ES-I3 (cell line): Measurements from ENCODE around the gene CALY.

Source experiments
- H3K36me3 ChIP-seq: 2 replicates; pipeline ENCODE4 v1.6.1; 2013; ENCODE audit warnings: mild to moderate bottlenecking, low read length, control low read depth, moderate library complexity; ENCODE audit not compliant: insufficient read depth
- H3K4me1 ChIP-seq: 2 replicates; pipeline ENCODE4 v1.6.1; 2013; ENCODE audit warnings: mild to moderate bottlenecking, control low read depth, low read length; ENCODE audit not compliant: insufficient read depth
- H3K9ac ChIP-seq: 2 replicates; pipeline ENCODE4 v1.6.1; 2013; ENCODE audit warnings: low read depth, mild to moderate bottlenecking, low read length, moderate library complexity
- H3K9me3 ChIP-seq: 2 replicates; pipeline ENCODE4 v1.6.1; 2013; ENCODE audit warnings: mild to moderate bottlenecking, low read length, moderate library complexity; ENCODE audit not compliant: control insufficient read depth, insufficient read depth

Gene CALY

GRCh38 chr10:133350283-133350949 is 13.7 kb upstream of the CALY start:
- H3K9ac ChIP-seq, result no peak overlapping the region
- H3K4me1 ChIP-seq, result peaks cover 3% of the 10 kb centered on the region; the same call in 1 of the 2 replicates
- no peaks in the 10 kb centered on the region for H3K36me3 ChIP-seq
- H3K9me3 ChIP-seq, result no peaks in the 10 kb centered on the region

- Histone ChIP-seq H3K9me3 (no peaks in the 10 kb centered on the region), H3K36me3 (no peaks in the 10 kb centered on the region), H3K4me1 (peaks cover 3% of the 10 kb centered on the region; the same call in 1 of the 2 replicates), H3K9ac (no peak overlapping the region)
Measured at GRCh38 chr10:133349577-133350011, 12.9 kb upstream of the CALY start.

- H3K9ac ChIP-seq, result no peak overlapping the region
- H3K4me1 ChIP-seq, result peaks cover 3% of the 10 kb centered on the region; the same call in 1 of the 2 replicates
- H3K36me3 ChIP-seq, result no peaks in the 10 kb centered on the region
- no peaks in the 10 kb centered on the region for H3K9me3 ChIP-seq
Measured at GRCh38 chr10:133349160-133349568, 12.5 kb upstream of the CALY start.

GRCh38 chr10:133347710-133348517 is 11.2 kb upstream of the CALY start:
- Histone ChIP-seq H3K9ac (no peak overlapping the region), H3K9me3 (no peaks in the 10 kb centered on the region), H3K4me1 (peaks cover 11% of the 10 kb centered on the region), H3K36me3 (no peaks in the 10 kb centered on the region)

- Histone ChIP-seq H3K9me3 (no peaks in the 10 kb centered on the region), H3K36me3 (no peaks in the 10 kb centered on the region), H3K4me1 (peaks cover 11% of the 10 kb centered on the region), H3K9ac (no peak overlapping the region)
Measured at GRCh38 chr10:133346413-133346812, 9.7 kb upstream of the CALY start.

GRCh38 chr10:133344236-133344635 is 7.5 kb upstream of the CALY start:
- no peaks in the 10 kb centered on the region for H3K36me3 ChIP-seq
- H3K9ac ChIP-seq, result no peak overlapping the region
- peaks cover 11% of the 10 kb centered on the region for H3K4me1 ChIP-seq
- no peaks in the 10 kb centered on the region for H3K9me3 ChIP-seq

GRCh38 chr10:133343558-133343957 is 6.9 kb upstream of the CALY start:
- Histone ChIP-seq H3K9ac (no peak overlapping the region), H3K4me1 (peaks cover 11% of the 10 kb centered on the region), H3K9me3 (no peaks in the 10 kb centered on the region), H3K36me3 (no peaks in the 10 kb centered on the region)

- no peaks in the 10 kb centered on the region for H3K9me3 ChIP-seq
- no peaks in the 10 kb centered on the region for H3K36me3 ChIP-seq
- H3K9ac ChIP-seq, result no peak overlapping the region
- peaks cover 8% of the 10 kb centered on the region for H3K4me1 ChIP-seq
Measured at GRCh38 chr10:133342942-133343341, 6.2 kb upstream of the CALY start.

- Histone ChIP-seq H3K9me3 (no peaks in the 10 kb centered on the region), H3K36me3 (no peaks in the 10 kb centered on the region), H3K4me1 (peaks cover 8% of the 10 kb centered on the region), H3K9ac (no peak overlapping the region)
Measured at GRCh38 chr10:133341983-133342382, 5.3 kb upstream of the CALY start.

- H3K9ac ChIP-seq, result no peak overlapping the region
- no peaks in the 10 kb centered on the region for H3K9me3 ChIP-seq
- no peaks in the 10 kb centered on the region for H3K36me3 ChIP-seq
- peaks cover 8% of the 10 kb centered on the region for H3K4me1 ChIP-seq
Measured at GRCh38 chr10:133339708-133340380, 3.1 kb upstream of the CALY start.

GRCh38 chr10:133338080-133339071 is 1.7 kb upstream of the CALY start:
- H3K4me1 ChIP-seq, result peaks cover 4% of the 10 kb centered on the region
- H3K9ac ChIP-seq, result no peak overlapping the region
- no peaks in the 10 kb centered on the region; the same call in 1 of the 2 replicates for H3K9me3 ChIP-seq
- no peaks in the 10 kb centered on the region for H3K36me3 ChIP-seq

GRCh38 chr10:133337370-133337725 is 652 bp upstream of the CALY start:
- Histone ChIP-seq H3K9ac (no peak overlapping the region), H3K4me1 (no peaks in the 10 kb centered on the region), H3K36me3 (no peaks in the 10 kb centered on the region), H3K9me3 (no peaks in the 10 kb centered on the region; the same call in 1 of the 2 replicates)

- H3K4me1 ChIP-seq, result no peaks in the 10 kb centered on the region
- H3K9ac ChIP-seq, result no peak overlapping the region; the same call in 1 of the 2 replicates
- H3K36me3 ChIP-seq, result no peaks in the 10 kb centered on the region
- no peaks in the 10 kb centered on the region; the same call in 1 of the 2 replicates for H3K9me3 ChIP-seq
Measured at GRCh38 chr10:133336118-133336576, 549 bp downstream of the CALY start.
